Activated naive CD8-positive, alpha-beta T cell treated with anti-CD3 and anti-CD28 coated beads, Interleukin-2, amount 10 ng/mL, durations not matched to agents 7 days and 5 days (primary cell): Measurements from ENCODE around the gene ARHGEF38. TPM values are rescaled to one million over a fixed set of nuclear protein-coding genes. Genes with fewer than 3 reads are reported as not detected.

ENCODE experiments used
- total RNA-seq, 2 experiments: library from RNA; stranded (reverse); gene quantifications; one replicate each; pipeline ENCODE4 v1.2.3, GENCODE V29; 2021

Gene ARHGEF38
- total RNA-seq, 2 experiments from 2014 or later = not detected

Other genes with a start within 250 kb of the ARHGEF38 start
- gene PPA2, start 78.6 kb upstream of the ARHGEF38 start, total RNA-seq = 10 to 100 TPM; 72.0 to 81.9 TPM
- gene INTS12, start 156.1 kb downstream of the ARHGEF38 start, total RNA-seq = 10 to 100 TPM; 20.3 to 20.8 TPM
- gene GSTCD, start 156.2 kb downstream of the ARHGEF38 start, total RNA-seq = 10 to 100 TPM; 10.4 to 11.2 TPM